Spleen (tissue), 11 donors: Measurements from ENCODE around the gene SLIT3. TPM values are rescaled to one million over a fixed set of nuclear protein-coding genes. Genes with fewer than 3 reads are reported as not detected.

ENCODE experiments used
- DNase-seq: peaks from one replicate; pipeline ENCODE4 v3.0.0-alpha.2; 2020
- H3K27ac ChIP-seq, 8 donors: fragments of 200-600 bp; sonication (generic) in 7 of 8; 1 replicate in 4 of 8; 2 replicates in 4 of 8; pipeline versions ENCODE4 v1.5.0 to v1.8.0; 2016 to 2021; ENCODE audit warnings: inconsistent platforms in 4 of 8, mild to moderate bottlenecking in 4 of 8, moderate library complexity in 1 of 8
- H3K27me3 ChIP-seq, 7 donors: fragments of 200-600 bp; sonication (generic) in 6 of 7; replicated peaks in 1 of 7; 1 replicate in 4 of 7; 2 replicates in 3 of 7; pipeline versions ENCODE4 v1.5.0 to v1.8.0; 2016 to 2021; ENCODE audit warnings: inconsistent platforms in 3 of 7, mild to moderate bottlenecking in 1 of 7
- H3K36me3 ChIP-seq, 6 donors: fragments of 200-600 bp; sonication (generic) in 5 of 6; 1 replicate in 4 of 6; 2 replicates in 2 of 6; pipeline versions ENCODE4 v1.5.0 to v1.8.0; 2016 to 2021; ENCODE audit warnings: inconsistent platforms in 2 of 6
- H3K4me1 ChIP-seq, 6 donors: fragments of 200-600 bp; sonication (generic) in 5 of 6; 1 replicate in 3 of 6; 2 replicates in 3 of 6; pipeline versions ENCODE4 v1.5.0 to v1.8.0; 2016 to 2021; ENCODE audit warnings: inconsistent platforms in 3 of 6
- H3K4me3 ChIP-seq, 8 donors: fragments of 200-600 bp; sonication (generic) in 7 of 8; 1 replicate in 4 of 8; 2 replicates in 4 of 8; pipeline versions ENCODE4 v1.5.0 to v1.8.0; 2016 to 2021; ENCODE audit warnings: inconsistent platforms in 4 of 8, mild to moderate bottlenecking in 4 of 8, moderate library complexity in 2 of 8
- H3K9me3 ChIP-seq, 8 donors: fragments of 200-600 bp; sonication (generic) in 7 of 8; 1 replicate in 4 of 8; 2 replicates in 4 of 8; pipeline versions ENCODE4 v1.5.0 to v1.8.0; 2016 to 2021; ENCODE audit warnings: inconsistent platforms in 4 of 8
- POLR2A ChIP-seq, 3 donors: fragments of 450-650 bp; IDR thresholded peaks; one replicate each; pipeline ENCODE4 v1.5.1; 2017; ENCODE audit warnings: antibody characterized with exemption in 3 of 3, mild to moderate bottlenecking in 1 of 3
- POLR2AphosphoS5 ChIP-seq, 3 donors: sonication (generic); formaldehyde crosslinking; IDR thresholded peaks; one replicate each; pipeline ENCODE4 v1.5.1; 2017; ENCODE audit warnings: antibody characterized with exemption in 3 of 3
- WGBS, 5 donors: extraction: QIAGEN DNeasy Blood & Tissue Kit in 3 of 5; methylation state at CpG; one replicate each; pipeline versions ENCODE4 v1.1.5 to v1.1.7; 2013 to 2018; 5-methylcytosine and 5-hydroxymethylcytosine counted together
- intact Hi-C: fragments of 100-400 bp; cut with DNase I; formaldehyde crosslinking; loops from one replicate; pipeline ENCODE4 v1.15.0; 2023; ENCODE audit warnings: low total_unique reads
- polyA plus RNA-seq, 3 donors: library from polyadenylated mRNA; stranded (reverse); fragments of 200-250 nt; gene quantifications; one replicate each; pipeline ENCODE4 v1.2.1, GENCODE V29; 2013
- total RNA-seq, 7 donors: library from RNA; depleted of rRNA in 3 of 7; stranded (reverse); fragments of >200 nt in 3 of 7; fragmentation: NEBNext Ultra II Directional in 4 of 7; extraction: Animal tissue kit (Norgen Biotek cat#: 25700) in 4 of 7; gene quantifications; one replicate each; pipeline versions ENCODE4 v1.1.0 to v1.2.1, GENCODE V29; 2016 to 2021
- TF ChIP-seq, protein P1 (sequence below), 11 experiments: fragments of 200-600 bp in 7 of 11; fragments of 450-650 bp in 4 of 11; sonication (generic) in 4 of 11; IDR thresholded peaks in 8 of 11; conservative IDR thresholded peaks in 3 of 11; 1 replicate in 7 of 11; 2 replicates in 4 of 11; pipeline versions ENCODE4 v1.4.0 to v1.8.0; 2016 to 2021; ENCODE audit warnings: antibody characterized with exemption in 11 of 11, inconsistent platforms in 4 of 11, mild to moderate bottlenecking in 1 of 11
- donor health status: healthy with polysubstance abuse.
- donor health status: DM: no; HTN: no; CAD: no; lungs with moderate emphysema.
- donor health status: DM: no; HTN: no; CAD: no.
- donor health status: Bipolar disorder and iron deficiency.
- donor health status: healthy.
- donor health status: DM: no; HTN: no; CAD: no.
- donor health status: DM: yes; HTN: yes; CAD: no.

SLIT3 gene
- total and polyA plus RNA-seq, 10 donors = 0.33 to 54.0 (median 13.2) TPM

DNA sequence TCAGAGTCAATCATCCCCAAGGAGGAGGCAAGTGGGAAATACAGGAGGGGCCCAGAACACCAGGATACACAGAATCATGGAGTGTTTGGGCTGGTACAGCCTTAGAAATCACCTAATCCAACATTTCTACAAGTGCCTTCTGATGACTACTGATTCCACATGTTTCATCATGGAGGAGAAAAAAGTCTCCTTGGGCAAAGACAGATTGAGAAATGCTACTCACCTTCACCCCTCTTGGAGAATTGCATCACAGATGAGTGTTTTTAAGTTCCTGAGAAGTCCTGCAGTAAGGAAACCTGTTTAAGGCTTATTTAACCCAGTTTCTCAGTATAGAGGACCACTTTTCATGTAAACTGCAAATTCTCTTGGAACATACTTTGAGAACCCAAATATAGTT, 2.2 kb upstream of the SLIT3 start:
- DNase-seq = no peak
- H3K4me1 ChIP-seq = peaks cover 0 to 26% (median 12%) of the 10 kb centered on the region in 6 donors
- TF ChIP-seq POLR2A (IDR thresholded peaks at IDR 0.05) = no peak
- no peaks in the 10 kb centered on the region for H3K9me3 ChIP-seq
- peaks cover 0 to 76% (median 16%) of the 10 kb centered on the region in 7 donors for H3K27me3 ChIP-seq
- intact Hi-C loops = loop anchor here (5.0 kb wide), 2 partner anchors 316 to 626 kb away; no protein-coding TSS in a partner anchor
- H3K4me3 ChIP-seq = no peak overlapping the region
- no peaks in the 10 kb centered on the region for H3K36me3 ChIP-seq
- H3K27ac ChIP-seq = no peak overlapping the region

DNA sequence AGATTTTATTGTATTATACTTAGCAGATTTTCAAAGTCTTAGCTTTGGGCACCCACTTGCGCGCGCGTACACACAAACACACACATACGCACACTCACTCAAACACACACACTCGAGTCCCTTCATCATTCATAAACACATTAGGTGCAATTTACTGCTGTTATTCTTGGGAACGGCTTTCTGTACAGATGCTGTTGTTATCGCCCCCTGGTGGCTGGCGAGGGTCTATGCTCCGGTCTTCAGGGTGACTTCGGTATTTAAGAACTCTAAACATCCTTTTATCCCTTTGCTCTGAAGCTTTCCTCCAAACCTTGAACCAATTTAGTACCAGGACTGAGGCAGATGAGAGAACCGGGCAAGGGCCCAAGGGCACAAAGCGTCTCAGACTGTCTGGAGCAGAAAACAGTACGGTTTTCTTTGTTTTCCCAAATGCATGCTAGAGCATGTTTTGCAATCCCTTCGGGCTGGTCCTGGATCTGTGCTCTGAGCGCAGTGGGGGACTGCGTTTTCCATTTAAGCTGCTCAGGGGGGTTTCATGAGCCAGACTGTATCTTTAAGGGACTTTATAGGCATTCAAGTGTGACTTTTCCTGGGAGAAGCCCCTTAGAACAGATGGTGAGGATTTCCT, 1.7 kb upstream of the SLIT3 start:
- H3K4me3 ChIP-seq = no peak overlapping the region
- no peaks in the 10 kb centered on the region for H3K9me3 ChIP-seq
- H3K27ac ChIP-seq = no peak overlapping the region
- intact Hi-C loops = loop anchor here (5.0 kb wide), 2 partner anchors 315 to 625 kb away; no protein-coding TSS in a partner anchor
- peaks cover 0 to 26% (median 12%) of the 10 kb centered on the region in 6 donors for H3K4me1 ChIP-seq
- H3K27me3 ChIP-seq = peaks cover 0 to 81% (median 16%) of the 10 kb centered on the region in 7 donors
- TF ChIP-seq POLR2AphosphoS5 (IDR thresholded peaks at IDR 0.05) = no peak
- TF ChIP-seq, protein P1, sequence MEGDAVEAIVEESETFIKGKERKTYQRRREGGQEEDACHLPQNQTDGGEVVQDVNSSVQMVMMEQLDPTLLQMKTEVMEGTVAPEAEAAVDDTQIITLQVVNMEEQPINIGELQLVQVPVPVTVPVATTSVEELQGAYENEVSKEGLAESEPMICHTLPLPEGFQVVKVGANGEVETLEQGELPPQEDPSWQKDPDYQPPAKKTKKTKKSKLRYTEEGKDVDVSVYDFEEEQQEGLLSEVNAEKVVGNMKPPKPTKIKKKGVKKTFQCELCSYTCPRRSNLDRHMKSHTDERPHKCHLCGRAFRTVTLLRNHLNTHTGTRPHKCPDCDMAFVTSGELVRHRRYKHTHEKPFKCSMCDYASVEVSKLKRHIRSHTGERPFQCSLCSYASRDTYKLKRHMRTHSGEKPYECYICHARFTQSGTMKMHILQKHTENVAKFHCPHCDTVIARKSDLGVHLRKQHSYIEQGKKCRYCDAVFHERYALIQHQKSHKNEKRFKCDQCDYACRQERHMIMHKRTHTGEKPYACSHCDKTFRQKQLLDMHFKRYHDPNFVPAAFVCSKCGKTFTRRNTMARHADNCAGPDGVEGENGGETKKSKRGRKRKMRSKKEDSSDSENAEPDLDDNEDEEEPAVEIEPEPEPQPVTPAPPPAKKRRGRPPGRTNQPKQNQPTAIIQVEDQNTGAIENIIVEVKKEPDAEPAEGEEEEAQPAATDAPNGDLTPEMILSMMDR (IDR thresholded peaks at IDR 0.05 in 8 of 11, conservative IDR thresholded peaks at IDR 0.05 in 3 of 11) = peak; percentile 39 to 83 (median 74)
- no peak for TF ChIP-seq POLR2A (IDR thresholded peaks at IDR 0.05)
- no peaks in the 10 kb centered on the region for H3K36me3 ChIP-seq
- peak; percentile 81 for DNase-seq
- 14 to 18% (median 17%) methylated on average over 17 of the region's 17 CpGs for WGBS, 5 donors

DNA sequence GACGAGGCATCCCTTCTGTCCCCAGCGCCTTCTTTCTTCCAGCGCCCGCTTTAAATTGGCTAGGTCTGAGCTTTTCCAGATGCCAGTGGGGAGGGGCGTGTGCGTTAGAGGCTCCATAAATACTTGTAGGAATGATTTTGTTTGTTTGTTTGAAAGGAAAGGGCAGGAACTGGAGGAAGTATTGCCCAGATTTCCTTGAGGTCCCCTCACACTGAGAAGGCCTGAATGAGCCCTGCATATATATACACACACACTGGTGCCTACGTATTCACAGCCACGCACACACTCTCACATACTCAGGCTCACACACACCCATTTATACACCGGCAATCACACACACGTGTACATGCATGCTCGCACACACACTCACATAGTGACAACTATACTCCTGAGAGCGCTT, 1.0 kb upstream of the SLIT3 start:
- intact Hi-C loops = loop anchor here (5.0 kb wide), 2 partner anchors 315 to 625 kb away; no protein-coding TSS in a partner anchor
- Histone ChIP-seq H3K4me1 (peaks cover 0 to 27% (median 12%) of the 10 kb centered on the region in 6 donors), H3K27ac (no peak overlapping the region), H3K36me3 (no peaks in the 10 kb centered on the region), H3K27me3 (peaks cover 0 to 76% (median 16%) of the 10 kb centered on the region in 7 donors), H3K4me3 (no peak overlapping the region), H3K9me3 (no peaks in the 10 kb centered on the region)
- TF ChIP-seq, protein P1 (IDR thresholded peaks at IDR 0.05 in 8 of 11, conservative IDR thresholded peaks at IDR 0.05 in 3 of 11) = no peak
- TF ChIP-seq POLR2A (IDR thresholded peaks at IDR 0.05) (no peak), POLR2AphosphoS5 (IDR thresholded peaks at IDR 0.05) (no peak)
- WGBS, 5 donors = 32 to 45% (median 35%) methylated on average over 12 of the region's 12 CpGs
- no peak for DNase-seq

DNA sequence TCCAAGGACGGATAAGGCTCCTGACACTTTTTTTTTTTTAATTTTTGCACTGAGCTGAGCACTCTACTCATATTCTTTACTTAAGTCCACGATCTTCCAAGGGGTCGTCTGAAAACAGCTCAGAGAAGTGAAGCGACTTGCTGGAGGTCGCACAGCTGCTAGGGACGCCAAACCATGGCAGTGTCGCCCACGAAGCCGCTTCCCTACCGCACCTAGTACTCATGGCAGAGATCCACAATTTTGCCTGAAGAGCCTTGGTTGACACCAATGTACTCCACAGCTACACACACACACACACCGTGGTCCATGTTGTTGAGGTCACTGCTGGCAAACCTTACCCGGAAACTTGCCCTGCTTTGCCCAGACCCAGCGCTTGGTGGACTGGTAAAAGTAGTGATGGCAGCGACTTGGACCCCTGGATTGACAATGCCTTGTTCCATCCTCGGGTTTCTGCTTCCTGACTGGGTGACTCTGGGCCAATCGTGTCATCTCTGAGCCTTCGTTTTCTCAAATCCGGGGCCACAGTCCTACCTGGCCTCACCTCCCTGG, 521 bp upstream of the SLIT3 start:
- DNase-seq = no peak
- H3K27ac ChIP-seq = no peak overlapping the region

More for the DNA sequence above, 521 bp upstream of the SLIT3 start:
- intact Hi-C loops = loop anchor here (5.0 kb wide), 2 partner anchors 314 to 624 kb away; no protein-coding TSS in a partner anchor
- Histone ChIP-seq H3K9me3 (no peaks in the 10 kb centered on the region), H3K36me3 (no peaks in the 10 kb centered on the region), H3K4me1 (peaks cover 0 to 31% (median 12%) of the 10 kb centered on the region in 6 donors), H3K27me3 (peaks cover 0 to 73% (median 16%) of the 10 kb centered on the region in 7 donors), H3K4me3 (peak overlapping the region in 6 of 8 donors; percentile 31 to 64 (median 37))
- WGBS, 5 donors = 11 to 19% (median 14%) methylated on average over 18 of the region's 18 CpGs
- no peak for TF ChIP-seq POLR2AphosphoS5 (IDR thresholded peaks at IDR 0.05)
